Brain microvascular endothelial cell (primary cell): ENCODE data around the gene SST.

Experiments used
- DNase-seq: peaks from one replicate; pipeline ENCODE4 v3.0.0-alpha.2; 2020
- H3K27ac ChIP-seq: fragments of 250-450 bp; sonication (Bioruptor Pico); 2 replicates; pipeline ENCODE4 v1.5.1; 2020; ENCODE audit warnings: mild to moderate bottlenecking, moderate library complexity
- H3K27me3 ChIP-seq: fragments of 250-450 bp; sonication (Bioruptor Pico); replicated peaks from 2 replicates; pipeline ENCODE4 v1.5.1; 2020; ENCODE audit warnings: mild to moderate bottlenecking
- H3K36me3 ChIP-seq: fragments of 250-450 bp; sonication (Bioruptor Pico); replicated peaks from 2 replicates; pipeline ENCODE4 v1.5.1; 2020; ENCODE audit warnings: mild to moderate bottlenecking
- H3K4me3 ChIP-seq: 2 replicates; pipeline ENCODE4 v1.5.1; 2011; ENCODE audit warnings: low read depth, mild to moderate bottlenecking, control low read depth, low read length, moderate library complexity
- in situ Hi-C: cut with HindIII; loops from 2 replicates; pipeline ENCODE4 v1.10.0; 2017; ENCODE audit warnings: low sequenced_read_pairs, low pct_ligation_motif_present
- TF ChIP-seq, protein P1 (sequence below): IDR thresholded peaks from 2 replicates; pipeline ENCODE4 v1.5.1; 2011; ENCODE audit warnings: low read depth, mild to moderate bottlenecking, moderate library complexity, low read length, control low read depth, inconsistent platforms; ENCODE audit errors: missing control alignments

The SST gene

DNA sequence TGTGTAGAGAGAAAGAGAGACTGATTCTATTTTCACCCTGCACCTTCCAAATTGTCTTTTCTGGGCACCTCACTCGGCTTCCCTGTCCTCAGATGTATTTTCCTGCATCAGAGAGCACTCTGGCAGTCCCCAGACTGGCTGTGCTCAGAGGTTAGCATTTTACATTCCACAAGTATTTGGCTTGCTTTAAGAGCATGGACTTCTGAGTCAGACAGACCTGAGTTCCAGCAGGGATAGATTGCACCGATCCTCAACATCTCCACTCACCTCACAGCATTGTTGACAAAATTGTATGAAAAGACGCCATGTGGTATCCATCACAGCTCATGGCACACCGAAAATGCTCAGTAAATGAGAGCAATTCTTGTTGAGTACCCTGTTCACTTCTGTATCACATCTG lies 45.6 kb downstream of the SST start:
- Histone ChIP-seq H3K4me3 (no peak overlapping the region), H3K27me3 (no peaks in the 10 kb centered on the region), H3K27ac (no peak overlapping the region), H3K36me3 (no peaks in the 10 kb centered on the region)
- DNase-seq: no peak
- TF ChIP-seq, protein P1, sequence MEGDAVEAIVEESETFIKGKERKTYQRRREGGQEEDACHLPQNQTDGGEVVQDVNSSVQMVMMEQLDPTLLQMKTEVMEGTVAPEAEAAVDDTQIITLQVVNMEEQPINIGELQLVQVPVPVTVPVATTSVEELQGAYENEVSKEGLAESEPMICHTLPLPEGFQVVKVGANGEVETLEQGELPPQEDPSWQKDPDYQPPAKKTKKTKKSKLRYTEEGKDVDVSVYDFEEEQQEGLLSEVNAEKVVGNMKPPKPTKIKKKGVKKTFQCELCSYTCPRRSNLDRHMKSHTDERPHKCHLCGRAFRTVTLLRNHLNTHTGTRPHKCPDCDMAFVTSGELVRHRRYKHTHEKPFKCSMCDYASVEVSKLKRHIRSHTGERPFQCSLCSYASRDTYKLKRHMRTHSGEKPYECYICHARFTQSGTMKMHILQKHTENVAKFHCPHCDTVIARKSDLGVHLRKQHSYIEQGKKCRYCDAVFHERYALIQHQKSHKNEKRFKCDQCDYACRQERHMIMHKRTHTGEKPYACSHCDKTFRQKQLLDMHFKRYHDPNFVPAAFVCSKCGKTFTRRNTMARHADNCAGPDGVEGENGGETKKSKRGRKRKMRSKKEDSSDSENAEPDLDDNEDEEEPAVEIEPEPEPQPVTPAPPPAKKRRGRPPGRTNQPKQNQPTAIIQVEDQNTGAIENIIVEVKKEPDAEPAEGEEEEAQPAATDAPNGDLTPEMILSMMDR: no peak
- in situ Hi-C loops: no loop called here

DNA sequence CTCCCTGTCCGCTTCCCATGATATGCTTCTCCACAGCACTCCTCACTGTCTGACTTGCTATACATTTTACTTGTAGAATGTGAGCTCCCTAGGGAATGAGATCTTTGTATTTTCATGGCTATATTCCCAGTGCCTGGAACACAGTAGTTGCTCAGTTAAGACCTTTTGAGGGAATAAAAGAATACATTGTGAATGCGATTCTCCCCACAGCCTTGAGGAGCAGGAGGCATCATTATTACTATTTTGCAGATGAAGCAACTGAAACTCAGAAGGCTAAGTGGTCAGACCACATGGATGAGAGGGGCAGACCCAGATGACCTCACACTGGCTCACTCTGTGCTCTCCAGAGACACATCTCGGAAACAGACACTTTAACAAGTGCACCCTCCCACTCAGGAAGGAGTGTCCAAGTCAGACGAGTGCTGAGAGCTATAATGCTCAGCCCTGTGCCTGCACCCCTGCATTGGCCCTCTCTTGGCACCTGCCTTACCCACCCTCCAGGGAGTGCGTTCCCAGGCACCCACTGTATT lies 46.8 kb downstream of the SST start:
- TF ChIP-seq, protein P1: no peak
- no peak overlapping the region for H3K4me3 ChIP-seq
- no peak overlapping the region for H3K27ac ChIP-seq
- in situ Hi-C loops: no loop called here
- no peaks in the 10 kb centered on the region for H3K27me3 ChIP-seq
- no peaks in the 10 kb centered on the region for H3K36me3 ChIP-seq
- DNase-seq: no peak

DNA sequence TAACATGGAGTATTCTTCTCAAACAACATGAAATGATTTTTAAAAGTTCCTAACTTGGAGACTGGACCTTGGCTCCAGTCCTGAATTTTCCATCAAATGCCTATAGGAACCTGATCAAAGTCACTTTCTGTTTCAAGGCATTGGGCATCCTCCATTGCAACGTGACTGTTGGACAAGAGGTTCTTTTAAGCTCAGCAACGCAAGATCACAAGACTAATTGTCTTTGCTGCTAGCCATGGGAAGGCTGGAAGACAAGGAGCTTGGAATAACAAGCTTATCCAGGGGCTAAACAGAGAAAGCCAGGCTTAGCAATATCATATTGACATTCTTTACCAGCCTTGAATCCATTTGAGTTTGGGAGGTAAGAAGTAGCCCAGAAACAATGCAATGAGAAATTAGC lies 48.3 kb downstream of the SST start:
- Histone ChIP-seq H3K27ac (no peak overlapping the region), H3K4me3 (no peak overlapping the region), H3K27me3 (no peaks in the 10 kb centered on the region), H3K36me3 (no peaks in the 10 kb centered on the region)
- in situ Hi-C loops: no loop called here
- TF ChIP-seq, protein P1: no peak
- DNase-seq: no peak

DNA sequence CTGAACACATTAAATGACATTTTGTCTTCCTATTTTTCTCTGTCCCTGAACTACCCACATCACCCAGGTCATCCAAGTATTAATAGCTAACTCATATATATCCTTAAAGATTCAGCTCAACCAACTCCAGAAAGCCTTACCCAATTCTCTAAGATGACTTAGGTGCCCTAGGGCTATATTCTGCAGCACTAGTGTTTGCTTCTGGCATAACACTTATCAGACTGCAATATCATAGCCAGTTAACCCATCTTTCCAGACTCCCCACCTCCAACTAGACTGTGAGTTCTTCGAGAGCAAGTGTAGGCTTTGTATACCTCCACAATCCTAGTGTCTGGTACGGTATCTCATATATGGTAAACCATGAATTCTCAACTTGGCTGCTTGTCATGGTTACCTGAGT lies 50.7 kb downstream of the SST start:
- no peak overlapping the region for H3K4me3 ChIP-seq
- no peak for DNase-seq
- no peak overlapping the region for H3K27ac ChIP-seq
- in situ Hi-C loops: no loop called here
- H3K27me3 ChIP-seq: no peaks in the 10 kb centered on the region
- TF ChIP-seq, protein P1: no peak
- no peaks in the 10 kb centered on the region for H3K36me3 ChIP-seq
